H1 (cell line): ENCODE results near the gene KLHL35. TPM values are rescaled to one million over a fixed set of nuclear protein-coding genes. Genes with fewer than 3 reads are reported as not detected.

ENCODE experiments used
- CTCF ChIA-PET: fragments of 300-600 bp; sonication (Branson Sonifier 250); formaldehyde crosslinking; loops from one replicate; lab custom pipeline; 2021; ENCODE audit not compliant: partially characterized antibody; lab: Charles Lee
- POLR2A ChIA-PET: fragments of 300-600 bp; sonication (Branson Sonifier 250); formaldehyde crosslinking; loops from one replicate; lab custom pipeline; 2021; ENCODE audit warnings: inconsistent platforms; ENCODE audit not compliant: partially characterized antibody; lab: Charles Lee
- DNase-seq, 2 experiments: peaks; one replicate each; pipeline versions ENCODE4 v3.0.0 to v3.0.0-alpha.2; 2010 to 2022; ENCODE audit warnings: low spot score in 2 of 2, low read depth in 1 of 2, mixed read lengths in 1 of 2
- FAIRE-seq: peaks from 2 replicates; lab custom pipeline; 2011; peaks lifted over from hg19 to GRCh38; lab: Jason Lieb, UNC
- H2AFZ ChIP-seq: 2 replicates; pipeline ENCODE4 v1.8.1; 2012; ENCODE audit warnings: low read length, inconsistent platforms
- H2AK5ac ChIP-seq: 2 replicates; pipeline ENCODE4 v1.6.1; 2013; ENCODE audit warnings: low read depth, low read length
- H2BK120ac ChIP-seq: replicated peaks from 2 replicates; pipeline ENCODE3; 2013; ENCODE audit warnings: low read depth, low read length, inconsistent platforms
- H2BK12ac ChIP-seq: 2 replicates; pipeline ENCODE4 v1.6.1; 2013; ENCODE audit warnings: low read depth, low read length
- H2BK15ac ChIP-seq: 2 replicates; pipeline ENCODE4 v1.6.1; 2013; ENCODE audit warnings: low read length
- H2BK20ac ChIP-seq: 2 replicates; pipeline ENCODE4 v1.6.1; 2013; ENCODE audit warnings: low read length
- H2BK5ac ChIP-seq: 2 replicates; pipeline ENCODE4 v1.6.1; 2013; ENCODE audit warnings: low read depth, low read length
- H3K14ac ChIP-seq: 2 replicates; pipeline ENCODE4 v1.6.1; 2013; ENCODE audit warnings: inconsistent platforms; ENCODE audit not compliant: insufficient read length
- H3K18ac ChIP-seq: 2 replicates; pipeline ENCODE4 v1.6.1; 2013; ENCODE audit warnings: low read length; ENCODE audit errors: extremely low read depth
- H3K23ac ChIP-seq: 2 replicates; pipeline ENCODE4 v1.6.1; 2013; ENCODE audit warnings: inconsistent platforms; ENCODE audit not compliant: insufficient read length
- H3K23me2 ChIP-seq: 2 replicates; pipeline ENCODE4 v1.6.1; 2013; ENCODE audit warnings: low read depth, low read length
- H3K27ac ChIP-seq: 2 replicates; pipeline ENCODE4 v1.6.1; 2011; ENCODE audit warnings: low read depth, low read length, inconsistent platforms
- H3K27me3 ChIP-seq, 4 experiments: replicated peaks in 1 of 4; 1 replicate in 1 of 4; 2 replicates in 3 of 4; pipeline versions ENCODE4 v1.6.1 to v1.8.1; 2011 to 2013; ENCODE audit warnings: low read length in 3 of 4, mild to moderate bottlenecking in 3 of 4, inconsistent platforms in 2 of 4, mixed read lengths in 2 of 4, moderate library complexity in 1 of 4; ENCODE audit not compliant: control insufficient read depth in 3 of 4, insufficient read depth in 3 of 4; ENCODE audit errors: extremely low read depth in 1 of 4
- H3K36me3 ChIP-seq, 4 experiments: 2 replicates each; pipeline versions ENCODE4 v1.6.1 to v1.8.1; 2011 to 2013; ENCODE audit warnings: mild to moderate bottlenecking in 4 of 4, low read length in 3 of 4, moderate library complexity in 2 of 4, control low read depth in 1 of 4, inconsistent platforms in 1 of 4; ENCODE audit not compliant: insufficient read depth in 4 of 4, control insufficient read depth in 2 of 4
- H3K4ac ChIP-seq: replicated peaks from 2 replicates; pipeline ENCODE3; 2013; ENCODE audit warnings: low read length, low read depth, mixed read lengths, inconsistent platforms; ENCODE audit not compliant: insufficient read length
- H3K4me1 ChIP-seq, 4 experiments: replicated peaks in 1 of 4; 1 replicate in 1 of 4; 2 replicates in 3 of 4; pipeline versions ENCODE4 v1.6.1 to v1.8.1; 2011 to 2013; ENCODE audit warnings: low read length in 3 of 4, inconsistent platforms in 2 of 4, mixed read lengths in 1 of 4; ENCODE audit not compliant: insufficient read depth in 4 of 4, control insufficient read depth in 3 of 4
- H3K4me2 ChIP-seq, 2 experiments: 2 replicates each; pipeline versions ENCODE4 v1.6.1 to v1.8.1; 2011 to 2013; ENCODE audit warnings: low read depth in 2 of 2, low read length in 2 of 2, control low read depth in 1 of 2, inconsistent platforms in 1 of 2, mild to moderate bottlenecking in 1 of 2; ENCODE audit not compliant: insufficient read depth in 1 of 2
- H3K4me3 ChIP-seq, 4 experiments: fragments of 200-600, 300-600 bp in 1 of 4; sonication (generic), shearing (Covaris generic), sonication (Bioruptor Twin) in 1 of 4; 2 replicates each; pipeline versions ENCODE4 v1.5.1 to v1.8.1; 2011 to 2016; ENCODE audit warnings: low read length in 4 of 4, low read depth in 3 of 4, control low read depth in 2 of 4, inconsistent platforms in 2 of 4, mild to moderate bottlenecking in 2 of 4, mixed read lengths in 1 of 4, moderate library complexity in 1 of 4; ENCODE audit not compliant: insufficient read depth in 2 of 4; ENCODE audit errors: extremely low read depth in 1 of 4
- H3K56ac ChIP-seq: replicated peaks from 2 replicates; pipeline ENCODE3; 2013; ENCODE audit warnings: low read depth, mild to moderate bottlenecking, mixed read lengths, low read length, inconsistent platforms; ENCODE audit not compliant: insufficient read length
- H3K79me1 ChIP-seq: 2 replicates; pipeline ENCODE4 v1.6.1; 2013; ENCODE audit warnings: low read depth, low read length, control low read depth
- H3K79me2 ChIP-seq, 2 experiments: 2 replicates each; pipeline versions ENCODE4 v1.6.1 to v1.8.1; 2012 to 2013; ENCODE audit warnings: low read length in 2 of 2, mild to moderate bottlenecking in 2 of 2, inconsistent platforms in 1 of 2; ENCODE audit not compliant: insufficient read depth in 2 of 2, control insufficient read depth in 1 of 2
- H3K9ac ChIP-seq, 4 experiments: replicated peaks in 1 of 4; 1 replicate in 1 of 4; 2 replicates in 3 of 4; pipeline versions ENCODE4 v1.6.1 to v1.8.1; 2011 to 2013; ENCODE audit warnings: low read depth in 3 of 4, low read length in 3 of 4, control low read depth in 2 of 4, mild to moderate bottlenecking in 2 of 4, moderate library complexity in 2 of 4, inconsistent platforms in 1 of 4; ENCODE audit errors: extremely low read depth in 1 of 4
- H3K9me3 ChIP-seq, 2 experiments: 2 replicates each; pipeline versions ENCODE4 v1.6.1 to v1.8.1; 2012 to 2013; ENCODE audit warnings: mild to moderate bottlenecking in 2 of 2, moderate library complexity in 2 of 2, control low read depth in 1 of 2, inconsistent platforms in 1 of 2, low read depth in 1 of 2, low read length in 1 of 2, mixed read lengths in 1 of 2; ENCODE audit not compliant: insufficient read depth in 2 of 2
- H4K20me1 ChIP-seq, 2 experiments: replicated peaks in 1 of 2; 2 replicates each; pipeline versions ENCODE3 to v1.8.1; 2011 to 2013; ENCODE audit warnings: inconsistent platforms in 2 of 2, low read length in 2 of 2, mild to moderate bottlenecking in 1 of 2; ENCODE audit not compliant: insufficient read depth in 2 of 2, control insufficient read depth in 1 of 2
- H4K5ac ChIP-seq: 2 replicates; pipeline ENCODE4 v1.6.1; 2013; ENCODE audit warnings: low read length, low read depth, mixed read lengths, inconsistent platforms; ENCODE audit not compliant: insufficient read length
- H4K8ac ChIP-seq: 2 replicates; pipeline ENCODE4 v1.8.0; 2013; ENCODE audit warnings: mild to moderate bottlenecking, moderate library complexity, low read length, inconsistent platforms; ENCODE audit not compliant: insufficient read depth; ENCODE audit errors: extremely low read depth
- H4K91ac ChIP-seq: replicated peaks from 2 replicates; pipeline ENCODE3; 2013; ENCODE audit warnings: low read length, mixed read lengths, inconsistent platforms; ENCODE audit not compliant: insufficient read length
- EGR1 ChIP-seq: IDR thresholded peaks from 2 replicates; pipeline ENCODE4 v1.6.1; 2011; ENCODE audit warnings: low read depth, low read length, borderline replicate concordance
- GTF2F1 ChIP-seq: IDR thresholded peaks from 2 replicates; pipeline ENCODE4 v1.6.1; 2012; ENCODE audit warnings: low read depth, low read length, improper control_type of control experiment, borderline replicate concordance
- SIRT6 ChIP-seq: IDR thresholded peaks from one replicate; pipeline ENCODE4 v1.7.1; 2012; ENCODE audit warnings: low read length, inconsistent platforms
- WGBS, 2 experiments: shearing (Covaris generic) in 1 of 2; methylation state at CpG; one replicate each; pipeline versions ENCODE4 v1.1.6 to v1.1.7; 2013 to 2015; ENCODE audit warnings: low lambda C conversion rate in 2 of 2, mixed read lengths in 2 of 2, inconsistent platforms in 1 of 2, low coverage in 1 of 2, missing lambda C conversion rate in 1 of 2; ENCODE audit not compliant: insufficient replicate concordance in 2 of 2, insufficient coverage in 1 of 2, insufficient read length in 1 of 2; ENCODE audit errors: extremely low coverage in 1 of 2, missing lambda C conversion rate in 1 of 2; 5-methylcytosine and 5-hydroxymethylcytosine counted together
- polyA plus RNA-seq, 7 experiments: library from polyadenylated mRNA; depleted of rRNA in 3 of 7; stranded (reverse) in 5 of 7; unstranded in 2 of 7; fragments of >200 nt in 5 of 7; fragments of 200-250 nt in 2 of 7; gene quantifications; 1 replicate in 5 of 7; 2 replicates in 1 of 7; 4 replicates in 1 of 7; pipeline versions ENCODE4 v1.2.1 to v1.2.3, GENCODE V29; 2011 to 2013; ENCODE audit warnings: missing spikeins in 2 of 7, mixed read lengths in 2 of 7
- total RNA-seq: library from RNA; stranded (reverse); fragmentation: NEBNext Ultra II Directional; extraction: Animal tissue kit (Norgen Biotek cat#: 25700); gene quantifications from 2 replicates; pipeline ENCODE4 v1.2.1, GENCODE V29; 2021

The KLHL35 gene
- total and polyA plus RNA-seq, 2 of the 8 experiments (the other 6 are each of a cell fraction or from before 2014, with no cell fraction given) = 0.35 to 0.41 TPM

DNA sequence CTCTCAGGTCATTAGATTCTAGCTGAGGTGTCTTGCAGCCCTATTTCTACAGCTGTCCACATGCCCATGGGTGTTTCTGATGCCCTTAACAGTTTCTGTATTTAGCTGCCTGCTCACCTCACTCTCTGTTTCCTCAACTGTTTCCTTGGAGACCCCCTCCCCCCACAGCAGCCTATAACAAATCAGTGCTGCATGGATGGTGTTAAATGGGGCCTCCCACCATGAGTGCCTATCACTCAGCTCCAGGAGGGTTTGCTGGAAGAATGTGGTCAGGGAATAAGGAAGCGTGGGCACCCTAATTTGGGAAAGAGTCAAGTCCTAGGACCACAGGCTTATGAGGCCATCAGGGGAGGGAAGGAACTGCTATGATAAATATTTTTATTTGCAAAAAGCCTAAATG is 8.6 kb downstream of the KLHL35 start:
- H3K4me2 ChIP-seq = peak overlapping the region in 1 of 2 experiments; percentile 65; a peak in 1 of 4 replicates
- no peak overlapping the region for H2BK5ac ChIP-seq
- H2AFZ ChIP-seq = no peak overlapping the region
- H3K27ac ChIP-seq = no peak overlapping the region
- peaks cover 6 to 12% of the 10 kb centered on the region in 2 experiments; a peak in 3 of 4 replicates for H3K9me3 ChIP-seq
- POLR2A ChIA-PET = interaction anchor here (0.7 to 27.9 kb wide), 6 partner anchors 8 to 144 kb away, joined by 3 to 570 read pairs (median 6); partner anchors contain the start of gene RPS3
- H3K18ac ChIP-seq = no peak overlapping the region
- no peaks in the 10 kb centered on the region for H3K23me2 ChIP-seq
- peaks cover 16 to 27% (median 21%) of the 10 kb centered on the region in 4 experiments for H3K27me3 ChIP-seq
- no peak overlapping the region for H3K9ac ChIP-seq
- H3K4ac ChIP-seq = no peak overlapping the region
- no peak overlapping the region for H2BK12ac ChIP-seq
- no peak overlapping the region for H2BK15ac ChIP-seq
- H3K79me1 ChIP-seq = no peaks in the 10 kb centered on the region
- no peaks in the 10 kb centered on the region for H3K79me2 ChIP-seq
- WGBS, 2 experiments = 90% methylated on average over 1 of the region's 1 CpG; no CpG with 5 or more reads in 1 of the 2 experiments
- H2BK20ac ChIP-seq = no peak overlapping the region
- CTCF ChIA-PET = interaction anchor here (0.8 to 18.5 kb wide), 11 partner anchors 8 to 144 kb away, joined by 3 to 201 read pairs (median 20); partner anchors contain the start of gene RPS3
- no peak overlapping the region for H3K56ac ChIP-seq
- DNase-seq (no peak), FAIRE-seq (no peak)
- H3K23ac ChIP-seq = no peak overlapping the region
- H3K36me3 ChIP-seq = peaks cover 0 to 7% (median 3%) of the 10 kb centered on the region in 4 experiments; a peak in 4 of 8 replicates
- peaks cover 1 to 2% of the 10 kb centered on the region in 2 experiments for H4K20me1 ChIP-seq
- H2BK120ac ChIP-seq = no peak overlapping the region
- no peak for TF ChIP-seq EGR1
- no peak for TF ChIP-seq GTF2F1
- no peak for TF ChIP-seq SIRT6
- no peak overlapping the region for H3K14ac ChIP-seq
- no peak overlapping the region for H4K91ac ChIP-seq
- no peak overlapping the region for H3K4me3 ChIP-seq
- peaks cover 0 to 5% (median 3%) of the 10 kb centered on the region in 4 experiments; a peak in 3 of 7 replicates for H3K4me1 ChIP-seq
- no peak overlapping the region for H4K5ac ChIP-seq
- H2AK5ac ChIP-seq = no peak overlapping the region
- H4K8ac ChIP-seq = no peak overlapping the region
